ENCODE data around the gene VPS26C.

VPS26C gene

DNA sequence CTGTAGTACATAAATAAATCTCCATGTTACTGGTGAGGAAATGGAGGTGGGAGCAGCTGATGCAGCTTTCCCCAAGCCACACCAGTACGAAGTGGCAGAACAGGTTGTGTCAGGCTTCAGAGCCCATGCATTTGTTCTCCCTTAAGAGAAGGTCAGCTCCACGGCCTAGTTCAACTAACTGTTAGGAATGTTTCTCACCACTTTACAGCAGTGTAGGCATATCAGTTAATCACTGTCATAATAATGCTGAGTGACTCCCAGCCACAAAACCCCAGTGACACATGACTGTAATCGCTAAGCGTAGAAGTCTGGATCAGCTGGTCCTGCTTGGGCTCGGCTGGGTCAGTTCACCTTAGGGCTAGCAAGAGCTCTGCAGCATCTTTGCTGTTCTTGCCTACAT, 90.4 kb downstream of the VPS26C start:
- DNase-seq (ENCODE audit: low read depth, low spot score): peak; percentile 60
- H3K27ac ChIP-seq: peak overlapping the region; percentile 43
